Measurements from ENCODE around the gene MED31.
A peak's percentile ranks its signal among the peaks of the same experiment; 100 is the strongest.
"Not testable (repeated sequence)": the region's sequence is repeated elsewhere in the genome, so short reads cannot be mapped to it uniquely, and the experiment has no call there.

MED31 gene

DNA sequence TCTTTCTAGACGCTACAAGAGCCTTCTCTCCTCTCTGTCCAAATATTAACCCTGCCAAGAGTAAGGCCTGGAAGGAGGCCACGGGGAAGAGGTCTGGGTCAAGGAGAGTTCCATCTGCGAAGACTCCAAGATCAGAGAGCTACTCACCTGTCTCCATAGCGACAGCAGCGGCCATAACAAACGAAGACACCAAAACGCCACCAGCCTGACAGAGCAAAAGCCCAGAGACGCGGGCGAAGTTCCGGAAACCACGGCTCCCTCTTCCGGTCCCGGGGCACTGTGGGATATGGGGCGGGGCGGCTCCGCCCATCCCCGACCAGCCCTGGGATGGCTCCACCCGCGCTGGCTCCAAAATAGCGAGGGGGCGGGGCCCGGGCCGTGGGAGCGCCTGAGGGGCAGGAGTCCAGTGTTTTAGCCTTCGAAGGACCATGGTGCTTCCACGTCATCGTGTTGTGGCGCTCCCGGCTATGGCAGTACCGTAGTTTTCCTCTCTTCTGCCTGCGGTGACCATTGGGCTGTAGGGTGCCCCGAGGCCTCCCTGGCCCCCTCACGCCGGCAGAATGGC, at the start of gene MED31, which contains the start of gene C17orf100:
TSS of gene MED31 (minus strand) at position 252 of the 565 bp plus-strand sequence. CDS start at position 175, 77 bp downstream.
TSS of gene C17orf100 (plus strand) at position 409 of the 565 bp plus-strand sequence. CDS start at position 561, 152 bp downstream.
- peak; percentile 65 for DNase-seq (ENCODE audit: low read depth)

GRCh38 chr17:6700948-6701307, 49.5 kb upstream of the MED31 start:
- no peak for DNase-seq (ENCODE audit: low read depth)

GRCh38 chr17:6699997-6700947, 48.9 kb upstream of the MED31 start:
- DNase-seq (ENCODE audit: low read depth) = no peak

DNA sequence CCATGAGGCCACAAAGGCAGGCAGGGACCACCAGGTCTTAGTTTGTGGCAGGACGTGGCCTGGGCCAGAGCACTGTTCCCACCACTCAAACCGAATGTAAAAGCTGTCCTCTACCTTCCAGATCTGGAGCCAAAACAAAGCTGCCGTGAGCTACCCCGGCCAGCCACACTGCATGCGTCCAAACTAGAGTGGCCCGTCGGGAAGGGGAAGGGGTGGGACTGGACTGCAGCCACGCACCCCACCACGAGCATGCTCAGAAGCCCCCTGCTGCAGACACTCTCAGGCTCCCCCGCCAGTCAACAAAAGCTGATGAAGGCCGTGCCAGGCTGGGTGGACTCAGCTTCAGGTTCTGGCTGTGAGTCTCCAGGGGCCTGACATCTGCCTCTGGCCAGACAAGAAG, 46.6 kb upstream of the MED31 start:
- no peak for DNase-seq (ENCODE audit: low read depth)

DNA sequence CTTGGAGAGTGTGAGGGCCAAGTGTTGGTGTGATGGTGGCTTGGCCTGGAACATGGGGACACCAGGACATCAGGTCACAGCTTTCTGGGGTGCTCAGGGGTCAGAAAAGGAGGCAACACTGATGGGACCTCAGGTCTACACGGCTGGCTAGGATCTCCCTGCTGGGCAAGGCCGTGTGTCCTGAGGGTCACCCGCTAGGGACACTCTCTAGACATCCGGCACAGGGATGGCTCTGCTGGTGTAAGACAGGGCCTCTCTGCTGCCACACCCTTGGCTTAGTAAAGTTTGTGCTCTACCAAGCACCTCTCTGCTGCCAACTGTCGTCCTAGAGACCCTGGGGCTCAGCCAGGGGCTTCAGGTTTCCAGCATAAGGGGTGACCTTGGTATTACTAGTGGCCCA, 45.5 kb upstream of the MED31 start:
- no peak for DNase-seq (ENCODE audit: low read depth)

DNA sequence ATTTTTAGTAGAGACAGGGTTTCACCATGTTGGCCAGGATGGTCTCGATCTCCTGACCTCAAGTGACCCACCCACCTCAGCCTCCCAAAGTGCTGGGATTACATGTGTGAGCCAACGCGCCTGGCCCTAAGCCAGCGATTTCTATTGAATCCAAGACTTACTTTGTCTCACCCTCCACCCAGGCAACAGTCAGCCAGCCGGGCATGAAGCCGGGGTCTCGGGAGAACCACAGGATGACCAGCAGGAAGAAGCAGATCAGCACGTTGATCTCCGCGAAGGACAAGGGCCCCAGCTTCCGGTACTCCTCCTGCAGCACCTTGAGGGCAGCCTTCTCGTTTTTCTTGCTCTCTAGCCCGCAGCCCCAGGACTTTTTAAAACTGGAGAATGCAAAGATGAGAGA, 44.2 kb upstream of the MED31 start:
- no peak for DNase-seq (ENCODE audit: low read depth)

DNA sequence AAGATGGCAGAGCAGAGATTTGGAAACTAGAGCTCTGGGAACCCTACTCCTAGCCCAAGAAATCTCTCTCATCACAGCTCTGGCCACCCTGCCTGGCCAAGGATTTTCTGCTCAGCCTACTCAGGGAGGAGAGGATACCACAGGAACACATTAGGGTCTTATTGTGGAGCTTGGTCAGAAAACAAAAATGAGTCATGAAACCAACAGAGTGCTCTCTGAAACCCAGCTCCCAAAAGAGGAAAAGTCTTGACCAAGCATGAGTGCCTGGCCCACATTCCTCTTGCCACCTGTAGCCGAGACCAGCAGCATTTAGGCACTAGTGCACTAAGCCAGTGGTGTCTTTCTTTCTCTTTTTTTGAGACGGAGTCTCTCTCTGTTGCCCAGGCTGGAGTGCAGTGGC, 43.6 kb upstream of the MED31 start:
- DNase-seq (ENCODE audit: low read depth) = no peak

DNA sequence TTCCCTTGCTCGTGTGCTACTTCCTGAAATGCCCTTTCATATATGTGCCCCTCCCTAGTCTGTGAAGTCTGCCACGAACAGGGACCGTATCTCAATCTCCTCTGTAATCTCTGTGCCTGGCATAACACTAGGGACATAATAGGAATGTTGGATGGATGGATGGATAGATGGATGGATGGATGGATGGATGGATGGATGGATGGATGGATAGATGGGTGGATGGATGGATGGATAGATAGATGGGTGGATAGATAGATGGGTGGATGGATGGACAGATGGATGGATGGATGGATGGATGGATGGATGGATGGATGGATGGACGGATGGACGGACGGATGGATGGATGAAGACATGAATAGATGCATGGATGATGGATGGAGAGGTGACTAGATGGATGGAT, 40.6 kb upstream of the MED31 start:
- DNase-seq (ENCODE audit: low read depth) = not testable (repeated sequence)

- DNase-seq (ENCODE audit: low read depth) = no peak
Observed at GRCh38 chr17:6691546-6691945, 40.1 kb upstream of the MED31 start.

DNA sequence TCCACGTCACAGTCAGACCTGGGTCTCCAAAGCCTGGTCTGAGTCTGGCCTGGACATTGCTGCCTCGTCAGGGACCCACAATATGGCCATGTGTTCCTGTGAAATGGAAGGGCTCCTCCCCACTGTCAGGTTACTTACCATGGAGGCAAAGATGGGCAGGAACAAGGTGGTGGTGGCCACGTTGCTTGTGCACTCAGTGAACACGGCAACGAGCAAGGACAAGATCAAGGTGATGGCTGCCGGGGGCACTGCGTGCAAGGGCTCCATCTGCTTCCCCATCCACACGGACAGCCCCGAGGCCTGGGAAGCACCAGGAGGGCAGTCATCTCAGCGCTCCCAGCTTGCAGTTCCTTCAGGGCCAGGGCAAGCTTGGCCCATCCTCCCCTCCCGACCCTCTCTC, 39.2 kb upstream of the MED31 start:
- no peak for DNase-seq (ENCODE audit: low read depth)

DNA sequence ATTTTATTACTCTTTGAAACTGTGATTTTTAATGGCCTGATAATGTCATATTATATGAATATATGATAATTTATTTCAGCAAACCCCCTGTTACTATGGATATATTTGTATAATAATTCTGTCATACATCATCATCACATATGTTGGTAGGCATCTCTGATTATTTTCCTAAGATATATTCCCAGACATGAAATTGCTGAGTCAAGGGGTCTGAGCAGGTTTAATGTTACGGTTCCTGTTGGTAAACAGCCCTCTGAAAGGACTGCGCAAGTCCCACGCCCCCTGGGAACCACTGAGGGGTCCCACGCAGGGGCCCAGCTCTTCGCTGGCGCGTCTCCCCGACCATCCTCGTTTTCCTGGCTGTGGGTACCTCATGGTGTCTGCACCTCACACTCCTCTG, 37.5 kb upstream of the MED31 start:
- DNase-seq (ENCODE audit: low read depth) = no peak

DNA sequence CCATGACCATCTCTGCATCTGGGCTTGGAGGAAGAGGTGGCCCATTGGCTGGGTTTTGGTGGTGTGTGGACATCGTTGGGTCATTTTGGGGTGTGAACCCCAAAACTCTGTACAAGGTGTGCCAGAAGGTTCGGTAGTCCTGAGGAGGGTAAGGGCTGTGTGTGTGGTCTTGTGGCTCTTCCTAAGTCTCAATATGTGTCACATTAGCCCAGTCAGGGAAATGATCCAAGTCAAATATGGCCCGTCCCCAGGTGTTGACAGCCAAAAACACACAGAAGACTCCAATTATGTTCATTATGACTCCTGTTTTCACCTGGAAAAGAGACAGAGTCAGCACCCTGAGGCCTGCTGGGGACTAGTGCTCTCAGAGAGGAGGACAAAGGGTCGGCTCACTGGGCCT, 34.6 kb upstream of the MED31 start:
- no peak for DNase-seq (ENCODE audit: low read depth)

- DNase-seq (ENCODE audit: low read depth) = no peak
Observed at GRCh38 chr17:6684881-6685767, 33.7 kb upstream of the MED31 start.

GRCh38 chr17:6684460-6684783, 33.0 kb upstream of the MED31 start:
- DNase-seq (ENCODE audit: low read depth) = no peak

DNA sequence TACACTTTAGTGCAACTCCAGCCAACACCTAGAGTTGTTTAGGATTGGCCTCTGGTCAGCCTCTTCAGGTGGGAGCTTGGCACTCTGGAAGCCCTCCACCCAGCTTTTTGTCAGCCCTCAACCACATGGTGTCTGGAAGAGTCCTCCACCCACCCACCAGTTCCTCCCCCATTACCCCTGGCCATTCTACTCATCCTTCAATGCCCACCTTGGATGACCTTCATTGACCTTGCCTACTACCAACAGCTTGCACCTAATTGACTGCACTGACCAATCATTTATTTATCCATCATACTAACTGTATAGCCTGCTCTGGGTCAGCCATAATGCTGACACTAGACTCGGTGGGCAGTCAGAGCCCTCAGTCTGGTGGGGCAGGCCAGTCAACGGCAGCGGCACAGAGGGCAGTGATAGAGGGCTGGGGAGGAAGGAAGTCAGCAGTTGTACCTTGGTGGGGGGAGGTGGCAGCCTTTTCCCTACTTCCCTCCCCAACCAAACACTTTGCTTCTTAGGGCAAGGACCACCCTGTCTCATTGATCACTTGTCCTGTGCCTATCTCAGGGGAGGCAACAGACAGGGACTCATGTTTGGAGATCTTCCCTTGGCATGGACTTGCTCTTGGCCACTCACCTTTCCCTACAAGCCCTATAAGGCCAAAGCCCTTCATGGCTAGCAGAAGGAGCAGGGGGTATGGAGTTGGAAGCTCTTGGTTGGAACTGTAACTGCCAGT, 32.5 kb upstream of the MED31 start:
- no peak for DNase-seq (ENCODE audit: low read depth)

- no peak for DNase-seq (ENCODE audit: low read depth)
Observed at GRCh38 chr17:6683081-6683684, 31.8 kb upstream of the MED31 start.

DNA sequence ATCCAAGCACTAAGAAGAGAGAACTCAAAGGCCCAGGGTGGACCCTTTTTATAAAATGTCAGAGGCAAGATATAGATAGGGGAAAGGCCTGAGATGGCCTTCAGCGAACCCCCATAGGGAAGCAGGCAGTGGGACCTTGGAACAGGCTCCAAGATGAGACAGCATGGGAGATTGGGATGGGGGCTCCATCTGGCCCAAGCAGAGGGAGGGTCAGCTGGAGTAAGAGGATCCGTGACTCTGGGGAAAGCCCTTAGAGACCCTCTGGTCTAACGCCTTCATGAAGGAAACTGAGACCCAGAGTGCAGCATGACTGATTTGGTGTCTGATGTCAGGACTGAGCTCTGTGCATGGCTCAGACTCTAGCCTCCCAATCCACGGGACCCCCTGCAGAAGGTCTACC, 30.9 kb upstream of the MED31 start:
- no peak for DNase-seq (ENCODE audit: low read depth)

GRCh38 chr17:6681671-6682070, 30.3 kb upstream of the MED31 start:
- no peak for DNase-seq (ENCODE audit: low read depth)

- no peak for DNase-seq (ENCODE audit: low read depth)
Observed at GRCh38 chr17:6681176-6681575, 29.8 kb upstream of the MED31 start.

DNA sequence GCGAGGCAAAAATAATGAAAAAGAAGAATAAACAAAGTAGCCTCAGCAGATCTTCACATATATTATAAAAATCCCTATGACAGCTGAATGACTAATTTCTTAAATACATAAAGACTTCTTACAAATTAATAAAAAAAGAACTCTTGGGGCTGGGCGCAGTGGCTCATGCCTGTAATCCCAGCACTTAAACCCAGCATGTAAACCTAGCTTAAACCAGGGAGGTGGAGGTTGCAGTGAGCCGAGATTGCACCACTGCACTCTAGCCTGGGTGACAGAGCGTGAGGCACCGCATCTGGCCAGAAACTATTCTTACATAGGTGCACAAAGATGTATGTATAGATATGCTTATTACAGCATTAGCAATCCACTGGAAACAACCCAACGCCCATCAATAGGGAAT, 27.8 kb upstream of the MED31 start:
- no peak for DNase-seq (ENCODE audit: low read depth)

DNA sequence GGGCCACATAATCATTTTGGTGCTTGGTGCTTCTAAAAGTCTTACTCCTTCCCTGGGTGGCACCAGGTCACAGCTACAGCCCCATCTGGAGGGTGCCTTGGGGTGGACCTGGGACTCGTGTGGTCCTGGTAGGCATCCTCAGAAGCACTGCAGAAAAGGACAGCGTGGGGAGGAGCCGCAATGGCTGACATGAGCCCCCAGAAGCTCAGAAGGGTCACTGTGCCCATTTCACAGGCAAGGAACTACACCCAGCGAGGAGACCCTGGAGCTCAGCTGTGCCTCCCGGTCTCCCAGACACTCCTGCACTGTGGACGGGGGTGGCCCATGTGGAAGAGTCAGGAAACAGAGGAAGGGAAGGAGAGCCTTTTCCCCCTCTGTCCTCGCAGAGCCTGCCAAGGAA, 26.5 kb upstream of the MED31 start:
- DNase-seq (ENCODE audit: low read depth) = no peak

Measured in CMK (cell line).